PC-9 (cell line): ENCODE results near the gene MCC. TPM values are rescaled to one million over a fixed set of nuclear protein-coding genes. Genes with fewer than 3 reads are reported as not detected.

Experiments used
- BruUV-seq: library from RNA; stranded (reverse); fragments of 400-500 nt; replicated peaks from 2 replicates; lab custom pipeline; 2021; lab: Mats Ljungman, UMichigan
- CTCF ChIA-PET: fragments of 300-600 bp; sonication (Branson Sonifier 250); formaldehyde crosslinking; loops from one replicate; lab custom pipeline; 2022; ENCODE audit warnings: antibody characterized with exemption; lab: Charles Lee
- POLR2A ChIA-PET: fragments of 300-600 bp; sonication (Branson Sonifier 250); formaldehyde crosslinking; loops from one replicate; lab custom pipeline; 2022; ENCODE audit warnings: antibody characterized with exemption; ENCODE audit not compliant: unreplicated experiment; lab: Charles Lee
- DNase-seq, 2 experiments: peaks; one replicate each; pipeline versions ENCODE4 v3.0.0 to v3.0.0-alpha.2; 2015 to 2022; ENCODE audit warnings: mixed read lengths in 1 of 2
- H2AFZ ChIP-seq: fragments of 200-600 bp; sonication (generic); 2 replicates; pipeline ENCODE4 v1.8.1; 2017; ENCODE audit warnings: antibody characterized with exemption
- H3F3A ChIP-seq: fragments of 200-600 bp; sonication (generic); 2 replicates; pipeline ENCODE4 v1.8.1; 2017; ENCODE audit warnings: antibody characterized with exemption, mild to moderate bottlenecking, low read depth; ENCODE audit not compliant: insufficient read depth
- H3K27ac ChIP-seq: fragments of 200-600 bp; sonication (generic); 2 replicates; pipeline ENCODE4 v1.6.1; 2016; ENCODE audit warnings: mixed run types
- H3K27me3 ChIP-seq: fragments of 200-600 bp; sonication (generic); 2 replicates; pipeline ENCODE4 v1.6.1; 2016; ENCODE audit warnings: low read depth, mixed run types; ENCODE audit not compliant: insufficient read depth
- H3K36me3 ChIP-seq: fragments of 200-600 bp; sonication (generic); 2 replicates; pipeline ENCODE4 v1.6.1; 2016; ENCODE audit warnings: low read depth, mixed run types
- H3K4me1 ChIP-seq: fragments of 200-600 bp; sonication (generic); replicated peaks from 2 replicates; pipeline ENCODE4 v1.6.1; 2016; ENCODE audit warnings: mixed run types; ENCODE audit not compliant: insufficient read depth
- H3K4me2 ChIP-seq: fragments of 200-600 bp; sonication (generic); 2 replicates; pipeline ENCODE4 v1.6.1; 2017; ENCODE audit warnings: mixed run types
- H3K4me3 ChIP-seq: fragments of 200-600 bp; sonication (generic); 2 replicates; pipeline ENCODE4 v1.6.1; 2016; ENCODE audit warnings: mixed run types
- H3K79me2 ChIP-seq: fragments of 200-600 bp; sonication (generic); 2 replicates; pipeline ENCODE4 v1.6.1; 2017; ENCODE audit warnings: low read depth, mixed run types
- H3K9me2 ChIP-seq: fragments of 200-600 bp; sonication (generic); 2 replicates; pipeline ENCODE4 v1.8.1; 2017; ENCODE audit warnings: mild to moderate bottlenecking; ENCODE audit not compliant: insufficient read depth
- H3K9me3 ChIP-seq: fragments of 200-600 bp; sonication (generic); 2 replicates; pipeline ENCODE4 v1.8.1; 2016; ENCODE audit warnings: low read depth; ENCODE audit not compliant: insufficient read depth
- H4K20me1 ChIP-seq: fragments of 200-600 bp; sonication (generic); 2 replicates; pipeline ENCODE4 v1.8.1; 2017; ENCODE audit not compliant: insufficient read depth
- EZH2 ChIP-seq: fragments of 200-600 bp; sonication (generic); IDR thresholded peaks from 2 replicates; pipeline ENCODE4 v1.8.0; 2017; ENCODE audit warnings: antibody characterized with exemption, low read depth
- intact Hi-C: fragments of 100-400 bp; cut with micrococcal nuclease; formaldehyde crosslinking; loops from one replicate; pipeline ENCODE4 v1.10.0; 2022; ENCODE audit not compliant: unreplicated experiment
- total RNA-seq: library from RNA; stranded (reverse); gene quantifications from 2 replicates; pipeline ENCODE4 v1.2.3, GENCODE V29; 2021
- TF ChIP-seq, protein P1 (sequence below): fragments of 200-600 bp; sonication (generic); conservative IDR thresholded peaks from 2 replicates; pipeline ENCODE4 v1.6.1; 2017; ENCODE audit warnings: mixed run types, antibody characterized with exemption, mild to moderate bottlenecking, moderate library complexity

MCC gene
- total RNA-seq, 1 experiment from 2014 or later = 2.5 TPM

DNA sequence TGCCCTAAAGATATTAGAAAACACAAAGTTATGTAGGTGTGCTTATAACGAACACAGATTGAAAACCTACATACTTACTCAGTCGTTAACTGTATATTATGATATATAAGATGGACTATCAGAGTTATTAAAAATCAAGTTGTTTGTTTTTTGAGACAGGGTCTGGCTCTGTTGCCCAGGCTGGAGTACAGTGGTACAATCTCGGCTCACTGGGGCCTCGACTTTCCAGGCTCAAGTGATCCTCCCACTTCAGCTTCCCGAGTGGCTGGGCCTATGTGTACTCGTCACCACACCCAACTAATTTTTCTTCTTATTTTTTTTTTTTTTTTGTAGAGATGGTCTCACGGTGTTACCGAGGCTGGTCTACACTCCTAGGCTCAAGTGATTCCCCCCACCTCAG, 211.8 kb downstream of the MCC start:
- Histone ChIP-seq H3F3A (no peaks in the 10 kb centered on the region), H2AFZ (no peak overlapping the region), H3K27me3 (no peaks in the 10 kb centered on the region), H3K9me2 (no peaks in the 10 kb centered on the region), H3K9me3 (no peaks in the 10 kb centered on the region), H3K36me3 (no peaks in the 10 kb centered on the region), H3K79me2 (no peaks in the 10 kb centered on the region), H4K20me1 (no peaks in the 10 kb centered on the region), H3K4me2 (no peak overlapping the region), H3K27ac (no peak overlapping the region), H3K4me3 (no peak overlapping the region), H3K4me1 (no peaks in the 10 kb centered on the region)
- BruUV-seq = no TSS peak
- no peak for DNase-seq
- POLR2A ChIA-PET = interaction anchor here (0.6 kb wide), 1 partner anchor 200 kb away, joined by 5 read pairs; no protein-coding TSS in a partner anchor
- TF ChIP-seq, protein P1, sequence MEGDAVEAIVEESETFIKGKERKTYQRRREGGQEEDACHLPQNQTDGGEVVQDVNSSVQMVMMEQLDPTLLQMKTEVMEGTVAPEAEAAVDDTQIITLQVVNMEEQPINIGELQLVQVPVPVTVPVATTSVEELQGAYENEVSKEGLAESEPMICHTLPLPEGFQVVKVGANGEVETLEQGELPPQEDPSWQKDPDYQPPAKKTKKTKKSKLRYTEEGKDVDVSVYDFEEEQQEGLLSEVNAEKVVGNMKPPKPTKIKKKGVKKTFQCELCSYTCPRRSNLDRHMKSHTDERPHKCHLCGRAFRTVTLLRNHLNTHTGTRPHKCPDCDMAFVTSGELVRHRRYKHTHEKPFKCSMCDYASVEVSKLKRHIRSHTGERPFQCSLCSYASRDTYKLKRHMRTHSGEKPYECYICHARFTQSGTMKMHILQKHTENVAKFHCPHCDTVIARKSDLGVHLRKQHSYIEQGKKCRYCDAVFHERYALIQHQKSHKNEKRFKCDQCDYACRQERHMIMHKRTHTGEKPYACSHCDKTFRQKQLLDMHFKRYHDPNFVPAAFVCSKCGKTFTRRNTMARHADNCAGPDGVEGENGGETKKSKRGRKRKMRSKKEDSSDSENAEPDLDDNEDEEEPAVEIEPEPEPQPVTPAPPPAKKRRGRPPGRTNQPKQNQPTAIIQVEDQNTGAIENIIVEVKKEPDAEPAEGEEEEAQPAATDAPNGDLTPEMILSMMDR = no peak
- no peak for TF ChIP-seq EZH2
- intact Hi-C loops = no loop called here
- CTCF ChIA-PET = no interaction called here

DNA sequence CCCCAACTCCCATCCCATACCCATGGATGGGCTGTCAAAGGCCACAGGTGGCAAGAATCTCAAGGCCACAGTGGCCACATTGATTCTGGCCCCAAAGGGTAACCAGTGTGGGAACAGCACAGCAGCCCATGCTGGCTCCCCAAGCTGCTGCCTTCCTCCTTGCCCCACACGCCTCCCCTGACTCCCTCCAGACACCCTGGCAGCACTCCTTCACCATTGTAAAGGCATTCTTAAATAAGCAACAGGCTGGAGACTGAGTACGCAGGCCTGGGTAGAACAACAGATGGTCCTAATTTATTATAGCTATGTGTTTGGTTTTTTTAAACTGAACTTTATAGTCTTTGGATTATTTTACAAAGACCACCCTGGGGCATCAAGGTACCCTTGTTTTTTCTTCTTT, 212.3 kb downstream of the MCC start:
- H2AFZ ChIP-seq = no peak overlapping the region
- ChIA-PET CTCF (no interaction called here), POLR2A (interaction anchor here (0.6 kb wide), 1 partner anchor 201 kb away, joined by 5 read pairs; no protein-coding TSS in a partner anchor)
- H3K27ac ChIP-seq = no peak overlapping the region
- TF ChIP-seq EZH2 = no peak
- TF ChIP-seq, protein P1 = no peak
- no peaks in the 10 kb centered on the region for H3K4me1 ChIP-seq
- H3K4me2 ChIP-seq = no peak overlapping the region
- H3K9me3 ChIP-seq = no peaks in the 10 kb centered on the region
- H3K4me3 ChIP-seq = no peak overlapping the region
- no peaks in the 10 kb centered on the region for H3K36me3 ChIP-seq
- no peaks in the 10 kb centered on the region for H3K79me2 ChIP-seq
- no peaks in the 10 kb centered on the region for H3K9me2 ChIP-seq
- intact Hi-C loops = no loop called here
- no peak for DNase-seq
- BruUV-seq = no TSS peak
- no peaks in the 10 kb centered on the region for H3F3A ChIP-seq
- no peaks in the 10 kb centered on the region for H3K27me3 ChIP-seq
- H4K20me1 ChIP-seq = no peaks in the 10 kb centered on the region

DNA sequence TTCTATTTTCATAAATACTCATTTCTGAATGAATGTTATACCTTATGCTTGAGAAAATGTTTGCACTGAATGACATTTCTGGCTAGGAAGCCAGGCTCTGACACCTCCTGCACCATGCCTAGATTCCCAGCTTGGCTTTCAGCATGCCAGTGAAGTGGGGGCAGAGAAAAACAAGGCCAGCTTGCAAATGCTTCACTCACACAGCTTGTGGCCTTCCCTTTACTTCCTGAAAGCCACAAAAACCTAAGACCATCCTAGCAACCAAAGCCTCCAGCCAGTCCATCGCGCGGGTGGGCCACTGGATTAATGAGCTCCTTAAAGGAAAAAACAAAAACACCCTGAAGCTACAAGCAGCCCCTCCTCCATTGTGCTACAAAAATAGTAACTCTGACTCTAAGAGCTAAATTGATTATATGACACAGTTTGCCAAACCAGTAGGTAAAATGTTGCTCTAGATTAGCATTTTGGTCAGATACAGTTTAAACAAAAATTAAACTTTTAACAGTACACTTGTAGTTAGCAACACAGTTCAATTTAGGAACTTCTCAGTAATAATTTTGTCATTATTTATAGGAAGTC, 213.3 kb downstream of the MCC start:
- Histone ChIP-seq H3K4me1 (no peaks in the 10 kb centered on the region), H3K9me2 (no peaks in the 10 kb centered on the region), H3K27me3 (no peaks in the 10 kb centered on the region), H2AFZ (no peak overlapping the region), H3K36me3 (no peaks in the 10 kb centered on the region), H3K4me3 (no peak overlapping the region), H3K4me2 (no peak overlapping the region), H3K27ac (no peak overlapping the region), H3K79me2 (no peaks in the 10 kb centered on the region), H3F3A (no peaks in the 10 kb centered on the region), H4K20me1 (no peaks in the 10 kb centered on the region), H3K9me3 (no peaks in the 10 kb centered on the region)
- TF ChIP-seq, protein P1 = no peak
- no peak for TF ChIP-seq EZH2
- DNase-seq = no peak
- BruUV-seq = no TSS peak
- ChIA-PET CTCF (no interaction called here), POLR2A (interaction anchor here (0.7 kb wide), 1 partner anchor 69 kb away, joined by 7 read pairs; no protein-coding TSS in a partner anchor)
- intact Hi-C loops = no loop called here
